HepG2 (cell line): ENCODE measurements around the gene HYAL2.
A peak's percentile ranks its signal among the peaks of the same experiment; 100 is the strongest.

Experiments used
- SP2 ChIP-seq: sonication (generic); formaldehyde crosslinking; IDR thresholded peaks from 2 replicates; pipeline ENCODE4 v1.5.1; 2020; ENCODE audit warnings: mild to moderate bottlenecking, missing genetic modification reagents
- ZBTB33 ChIP-seq: sonication (generic); formaldehyde crosslinking; IDR thresholded peaks from 2 replicates; pipeline ENCODE4 v1.4.0; 2020; ENCODE audit warnings: missing genetic modification reagents
- ZNF292 ChIP-seq: sonication (generic); formaldehyde crosslinking; IDR thresholded peaks from 2 replicates; pipeline ENCODE4 v1.8.1; 2022; ENCODE audit warnings: mild to moderate bottlenecking, low read depth, missing genetic modification reagents, borderline replicate concordance

- TF ChIP-seq ZNF292 (CRISPR knock-in tag) (no peak), ZBTB33 (no peak; the same call in 1 of the 2 replicates), SP2 (CRISPR knock-in tag) (peak; percentile 57)
Observed at GRCh38 chr3:50292159-50293078, 30.1 kb downstream of the HYAL2 start, which contains the start of gene IFRD2.
